Kidney (tissue), 14 donors: Measurements from ENCODE around the gene KLK8. TPM values are rescaled to one million over a fixed set of nuclear protein-coding genes. Genes with fewer than 3 reads are reported as not detected.

ENCODE experiments used
- DNase-seq, 5 donors: peaks; one replicate each; pipeline ENCODE4 v3.0.0-alpha.2; 2013 to 2020
- FAIRE-seq: peaks from 2 replicates; lab custom pipeline; 2012; peaks lifted over from hg19 to GRCh38; lab: Jason Lieb, UNC
- H3K27ac ChIP-seq, 2 donors: one replicate each; pipeline ENCODE4 v1.7.0; 2013; ENCODE audit warnings: low read depth in 2 of 2, low read length in 2 of 2, inconsistent platforms in 1 of 2
- H3K27me3 ChIP-seq: one replicate; pipeline ENCODE4 v1.7.1; 2013; ENCODE audit warnings: low read length, inconsistent platforms; ENCODE audit not compliant: control insufficient read depth, insufficient read depth
- H3K36me3 ChIP-seq, 3 donors: one replicate each; pipeline versions ENCODE4 v1.7.0 to v1.7.1; 2013; ENCODE audit warnings: low read length in 3 of 3, control low read depth in 1 of 3, inconsistent platforms in 1 of 3; ENCODE audit not compliant: insufficient read depth in 3 of 3, control insufficient read depth in 2 of 3
- H3K4me1 ChIP-seq, 3 donors: one replicate each; pipeline versions ENCODE4 v1.7.0 to v1.7.1; 2013; ENCODE audit warnings: low read length in 3 of 3, inconsistent platforms in 1 of 3, low read depth in 1 of 3; ENCODE audit not compliant: control insufficient read depth in 2 of 3, insufficient read depth in 2 of 3
- H3K4me3 ChIP-seq, 3 donors: one replicate each; pipeline versions ENCODE4 v1.7.0 to v1.8.1; 2013; ENCODE audit warnings: low read length in 3 of 3, control low read depth in 1 of 3, inconsistent platforms in 1 of 3
- H3K9ac ChIP-seq, 3 donors: one replicate each; pipeline versions ENCODE4 v1.7.0 to v1.7.1; 2013; ENCODE audit warnings: low read length in 3 of 3, control low read depth in 1 of 3, inconsistent platforms in 1 of 3
- H3K9me3 ChIP-seq, 3 donors: one replicate each; pipeline versions ENCODE4 v1.7.0 to v1.7.1; 2013; ENCODE audit warnings: low read length in 3 of 3, control low read depth in 1 of 3, inconsistent platforms in 1 of 3; ENCODE audit not compliant: control insufficient read depth in 2 of 3, insufficient read depth in 1 of 3
- intact Hi-C: fragments of 100-400 bp; cut with DNase I; formaldehyde crosslinking; loops from one replicate; pipeline ENCODE4 v1.11.1; 2022
- polyA plus RNA-seq: library from polyadenylated mRNA; stranded (reverse); fragments of 350-450 nt; fragmentation: Illumina TruSeq; extraction: RNeasy Lipid Tissue Mini Kit (QIAGEN cat#74804); gene quantifications from one replicate; pipeline ENCODE4 v1.2.3, GENCODE V29; 2014; ENCODE audit warnings: low read depth, low replicate concordance; ENCODE audit not compliant: insufficient read depth
- total RNA-seq: library from RNA; stranded (reverse); fragmentation: NEBNext Ultra II Directional; extraction: Animal tissue kit (Norgen Biotek cat#: 25700); gene quantifications from one replicate; pipeline ENCODE4 v1.2.1, GENCODE V29; 2021
- TF ChIP-seq, protein P1 (sequence below): IDR thresholded peaks from 3 replicates; pipeline ENCODE4 v1.5.1; 2012; ENCODE audit warnings: mild to moderate bottlenecking, moderate library complexity, borderline replicate concordance; ENCODE audit not compliant: insufficient read depth; ENCODE audit errors: extremely low read depth
- donor health status: control.
- donor health status: control.
- donor health status: control.
- donor health status: control.
- donor health status: control.
- donor health status: DM: yes; HTN: yes; CAD: no.
- donor health status: Normal renal cell carcinoma (clear cell type).

The KLK8 gene
- total and polyA plus RNA-seq, 2 donors from 2014 or later, result 1.3 to 4.2 TPM

DNA sequence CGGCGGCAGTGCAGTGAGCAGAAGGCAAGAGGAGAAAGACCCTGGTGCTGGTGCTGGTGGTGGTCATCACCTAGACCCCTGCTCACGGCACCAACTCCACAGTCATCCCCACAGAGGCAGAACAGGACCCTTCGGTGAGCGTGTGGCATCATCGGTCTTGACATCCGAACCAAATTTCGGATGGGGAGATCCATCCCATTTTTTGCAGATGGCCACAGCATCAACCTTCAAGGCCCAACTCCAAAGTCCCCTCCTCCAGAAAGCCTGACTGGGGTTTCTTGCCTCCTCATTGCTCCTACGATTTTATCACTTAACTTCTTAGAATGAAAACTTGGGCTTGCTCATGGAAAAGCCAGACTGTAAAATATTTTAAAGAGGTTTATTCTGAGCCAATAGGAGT is 42.1 kb upstream of the KLK8 start:
- FAIRE-seq, result no peak
- no peaks in the 10 kb centered on the region for H3K9me3 ChIP-seq
- no peaks in the 10 kb centered on the region for H3K27me3 ChIP-seq
- no peak overlapping the region for H3K27ac ChIP-seq
- no peak overlapping the region for H3K9ac ChIP-seq
- H3K36me3 ChIP-seq, result no peaks in the 10 kb centered on the region
- TF ChIP-seq, protein P1, sequence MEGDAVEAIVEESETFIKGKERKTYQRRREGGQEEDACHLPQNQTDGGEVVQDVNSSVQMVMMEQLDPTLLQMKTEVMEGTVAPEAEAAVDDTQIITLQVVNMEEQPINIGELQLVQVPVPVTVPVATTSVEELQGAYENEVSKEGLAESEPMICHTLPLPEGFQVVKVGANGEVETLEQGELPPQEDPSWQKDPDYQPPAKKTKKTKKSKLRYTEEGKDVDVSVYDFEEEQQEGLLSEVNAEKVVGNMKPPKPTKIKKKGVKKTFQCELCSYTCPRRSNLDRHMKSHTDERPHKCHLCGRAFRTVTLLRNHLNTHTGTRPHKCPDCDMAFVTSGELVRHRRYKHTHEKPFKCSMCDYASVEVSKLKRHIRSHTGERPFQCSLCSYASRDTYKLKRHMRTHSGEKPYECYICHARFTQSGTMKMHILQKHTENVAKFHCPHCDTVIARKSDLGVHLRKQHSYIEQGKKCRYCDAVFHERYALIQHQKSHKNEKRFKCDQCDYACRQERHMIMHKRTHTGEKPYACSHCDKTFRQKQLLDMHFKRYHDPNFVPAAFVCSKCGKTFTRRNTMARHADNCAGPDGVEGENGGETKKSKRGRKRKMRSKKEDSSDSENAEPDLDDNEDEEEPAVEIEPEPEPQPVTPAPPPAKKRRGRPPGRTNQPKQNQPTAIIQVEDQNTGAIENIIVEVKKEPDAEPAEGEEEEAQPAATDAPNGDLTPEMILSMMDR, result no peak
- no peak for DNase-seq
- H3K4me1 ChIP-seq, result no peaks in the 10 kb centered on the region
- H3K4me3 ChIP-seq, result no peak overlapping the region
- intact Hi-C loops, result no loop called here

DNA sequence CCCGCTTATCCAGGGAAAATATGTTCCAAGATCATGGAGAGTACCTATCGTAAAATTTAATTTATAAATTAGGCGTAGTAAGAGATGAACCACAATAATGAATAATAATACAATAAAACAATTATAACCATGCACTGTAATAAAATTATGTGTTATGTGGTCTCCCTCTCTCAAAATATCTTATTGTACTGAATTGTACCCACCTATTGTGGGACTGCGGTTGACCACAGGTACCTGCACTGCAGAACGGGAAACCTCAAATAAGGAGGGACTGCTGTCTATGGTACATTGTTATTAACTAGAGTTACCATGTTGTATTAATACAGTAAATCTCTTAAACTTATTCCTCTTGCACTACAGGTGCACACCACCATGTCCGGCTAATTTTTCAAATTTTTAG is 38.7 kb upstream of the KLK8 start:
- Histone ChIP-seq H3K27me3 (no peaks in the 10 kb centered on the region), H3K27ac (no peak overlapping the region), H3K9ac (no peak overlapping the region), H3K9me3 (no peaks in the 10 kb centered on the region), H3K4me3 (no peak overlapping the region), H3K4me1 (no peaks in the 10 kb centered on the region), H3K36me3 (no peaks in the 10 kb centered on the region)
- intact Hi-C loops, result no loop called here
- TF ChIP-seq, protein P1, result no peak
- DNase-seq (no peak), FAIRE-seq (no peak)

DNA sequence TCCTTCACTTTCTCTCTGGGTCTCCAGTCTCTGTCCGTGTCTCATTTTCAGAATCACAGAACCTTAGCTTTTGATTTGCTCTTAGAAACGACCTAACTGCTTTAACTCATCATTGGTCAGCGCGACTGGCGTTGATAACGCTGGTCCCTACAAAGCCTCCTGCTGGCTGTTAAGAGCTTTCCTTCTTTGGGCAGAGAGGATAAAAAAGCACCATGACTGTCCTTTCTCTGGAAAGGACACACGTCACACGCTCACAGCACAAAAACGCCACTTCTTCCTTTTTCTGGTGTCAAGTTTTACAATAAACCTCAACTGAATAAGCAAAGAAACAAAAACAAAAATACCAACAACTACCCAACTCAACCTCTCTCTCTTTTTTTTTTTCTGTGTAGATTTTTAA is 35.1 kb upstream of the KLK8 start:
- Histone ChIP-seq H3K9ac (no peak overlapping the region), H3K27ac (no peak overlapping the region), H3K4me3 (no peak overlapping the region), H3K27me3 (no peaks in the 10 kb centered on the region), H3K4me1 (no peaks in the 10 kb centered on the region), H3K9me3 (no peaks in the 10 kb centered on the region), H3K36me3 (no peaks in the 10 kb centered on the region)
- FAIRE-seq (no peak), DNase-seq (no peak)
- intact Hi-C loops, result no loop called here
- TF ChIP-seq, protein P1, result no peak

DNA sequence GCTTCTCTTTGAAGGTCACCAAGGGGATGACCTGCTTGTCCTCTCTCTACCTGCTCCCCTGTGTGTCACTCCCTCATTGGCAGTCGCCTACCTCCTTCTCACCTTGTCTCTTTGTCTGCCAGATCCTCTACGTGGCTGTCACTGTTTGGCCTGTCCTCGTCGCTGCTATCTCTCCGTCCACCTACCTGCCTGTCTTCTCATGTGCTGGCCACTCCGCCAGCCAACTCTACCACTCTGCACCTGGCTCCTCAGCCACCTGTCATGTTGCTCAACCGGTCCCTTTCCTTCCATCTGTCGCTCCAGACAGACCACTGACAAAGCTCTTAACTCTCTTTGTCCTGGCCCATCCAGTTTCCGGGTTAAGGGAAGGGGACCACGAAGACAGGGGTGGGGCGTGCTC is 33.3 kb upstream of the KLK8 start, which contains the start of gene KLK12:
Gene KLK12 (minus strand): TSS at position 299 of the 400 bp plus-strand sequence. CDS start 381 bp downstream, outside the sequence.
- intact Hi-C loops, result no loop called here
- Histone ChIP-seq H3K27ac (no peak within 1 kb of the TSS), H3K9me3 (no peaks in the 10 kb centered on the region), H3K4me3 (no peak within 1 kb of the TSS), H3K36me3 (no peaks in the 10 kb centered on the region), H3K4me1 (no peaks in the 10 kb centered on the region), H3K27me3 (no peaks in the 10 kb centered on the region), H3K9ac (no peak within 1 kb of the TSS)
- TF ChIP-seq, protein P1, result no peak
- DNase-seq (no peak), FAIRE-seq (no peak)
